Erythroblast (primary cell): ENCODE data around the gene DLG2.

Source experiments
- GATA1 ChIP-seq: IDR thresholded peaks from 2 replicates; pipeline ENCODE4 v1.6.1; 2011; ENCODE audit warnings: low read depth, mild to moderate bottlenecking, control low read depth, low read length, moderate library complexity
- POLR2A ChIP-seq: IDR thresholded peaks from 2 replicates; pipeline ENCODE4 v1.6.1; 2011; ENCODE audit warnings: mild to moderate bottlenecking, low read length

DNA sequence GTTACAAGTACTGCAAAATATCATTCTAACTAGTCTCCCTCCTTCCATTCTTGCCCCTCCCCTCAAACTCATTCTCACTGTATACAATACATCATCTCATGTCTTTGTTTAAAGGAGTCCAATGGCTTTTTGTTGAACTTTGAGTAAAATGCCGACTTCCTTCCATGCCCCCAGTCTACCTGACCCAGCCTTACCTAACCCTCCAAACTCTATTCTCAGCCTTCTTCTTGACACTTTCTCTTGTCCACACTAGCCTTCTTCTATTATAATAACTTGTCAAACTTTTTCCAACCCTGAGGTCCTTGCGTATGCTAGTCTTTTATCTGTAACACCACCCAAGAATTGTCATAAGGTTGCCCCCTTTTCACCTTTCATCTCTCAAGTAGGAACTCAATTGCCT, 1329.6 kb downstream of the DLG2 start:
- TF ChIP-seq POLR2A (no peak), GATA1 (no peak)
